A673 (cell line): ENCODE results near the gene UNC13C.

Source experiments
- CTCF ChIP-seq: fragments of 300-800, 200-600 bp; sonication (generic); conservative IDR thresholded peaks from 2 replicates; pipeline ENCODE4 v1.5.1; 2017; ENCODE audit warnings: low read depth, mild to moderate bottlenecking, antibody characterized with exemption, low read length, moderate library complexity, mixed read lengths
- EZH2 ChIP-seq: fragments of 200-600 bp; sonication (generic); IDR thresholded peaks from 2 replicates; pipeline ENCODE4 v1.6.1; 2017; ENCODE audit warnings: borderline replicate concordance, low read depth, mild to moderate bottlenecking, mixed read lengths, antibody characterized with exemption, low read length; ENCODE audit not compliant: poor library complexity, severe bottlenecking

- TF ChIP-seq CTCF (no peak), EZH2 (no peak)
Measured at GRCh38 chr15:54354341-54354740, 376.1 kb downstream of the UNC13C start.
